Omental fat pad (tissue), 4 donors: ENCODE results near the gene CEACAM18. TPM values are rescaled to one million over a fixed set of nuclear protein-coding genes. Genes with fewer than 3 reads are reported as not detected.
"Not testable (repeated sequence)": the region's sequence is repeated elsewhere in the genome, so short reads cannot be mapped to it uniquely, and the experiment has no call there.

ENCODE experiments used
- ATAC-seq: fragments of 150-250 bp; one replicate; pipeline ENCODE4 v1.9.1; 2016; ENCODE audit warnings: mild to moderate bottlenecking, moderate library complexity; ENCODE audit not compliant: low FRiP score
- DNase-seq: peaks from one replicate; pipeline ENCODE4 v3.0.0-alpha.2; 2019; ENCODE audit warnings: low spot score
- total RNA-seq, 4 donors: library from RNA; depleted of rRNA; stranded (reverse); fragments of >200 nt; gene quantifications; one replicate each; pipeline ENCODE4 v1.1.0, GENCODE V29; 2016
- TF ChIP-seq, protein P1 (sequence below), 3 donors: fragments of 450-650 bp; IDR thresholded peaks; one replicate each; pipeline ENCODE4 v1.5.1; 2016 to 2017; ENCODE audit warnings: antibody characterized with exemption in 3 of 3, mild to moderate bottlenecking in 3 of 3, moderate library complexity in 2 of 3

The CEACAM18 gene
- total RNA-seq, 4 donors from 2014 or later, result not detected

GRCh38 chr19:51440052-51440451 is 38.3 kb upstream of the CEACAM18 start:
- ATAC-seq (no peak), DNase-seq (no peak)
- TF ChIP-seq, protein P1, sequence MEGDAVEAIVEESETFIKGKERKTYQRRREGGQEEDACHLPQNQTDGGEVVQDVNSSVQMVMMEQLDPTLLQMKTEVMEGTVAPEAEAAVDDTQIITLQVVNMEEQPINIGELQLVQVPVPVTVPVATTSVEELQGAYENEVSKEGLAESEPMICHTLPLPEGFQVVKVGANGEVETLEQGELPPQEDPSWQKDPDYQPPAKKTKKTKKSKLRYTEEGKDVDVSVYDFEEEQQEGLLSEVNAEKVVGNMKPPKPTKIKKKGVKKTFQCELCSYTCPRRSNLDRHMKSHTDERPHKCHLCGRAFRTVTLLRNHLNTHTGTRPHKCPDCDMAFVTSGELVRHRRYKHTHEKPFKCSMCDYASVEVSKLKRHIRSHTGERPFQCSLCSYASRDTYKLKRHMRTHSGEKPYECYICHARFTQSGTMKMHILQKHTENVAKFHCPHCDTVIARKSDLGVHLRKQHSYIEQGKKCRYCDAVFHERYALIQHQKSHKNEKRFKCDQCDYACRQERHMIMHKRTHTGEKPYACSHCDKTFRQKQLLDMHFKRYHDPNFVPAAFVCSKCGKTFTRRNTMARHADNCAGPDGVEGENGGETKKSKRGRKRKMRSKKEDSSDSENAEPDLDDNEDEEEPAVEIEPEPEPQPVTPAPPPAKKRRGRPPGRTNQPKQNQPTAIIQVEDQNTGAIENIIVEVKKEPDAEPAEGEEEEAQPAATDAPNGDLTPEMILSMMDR (IDR thresholded peaks at IDR 0.05), result no peak

- TF ChIP-seq, protein P1 (IDR thresholded peaks at IDR 0.05), result no peak
- DNase-seq, result no peak
- peak; percentile 30 for ATAC-seq
Observed at GRCh38 chr19:51440846-51441409, 37.4 kb upstream of the CEACAM18 start.

DNA sequence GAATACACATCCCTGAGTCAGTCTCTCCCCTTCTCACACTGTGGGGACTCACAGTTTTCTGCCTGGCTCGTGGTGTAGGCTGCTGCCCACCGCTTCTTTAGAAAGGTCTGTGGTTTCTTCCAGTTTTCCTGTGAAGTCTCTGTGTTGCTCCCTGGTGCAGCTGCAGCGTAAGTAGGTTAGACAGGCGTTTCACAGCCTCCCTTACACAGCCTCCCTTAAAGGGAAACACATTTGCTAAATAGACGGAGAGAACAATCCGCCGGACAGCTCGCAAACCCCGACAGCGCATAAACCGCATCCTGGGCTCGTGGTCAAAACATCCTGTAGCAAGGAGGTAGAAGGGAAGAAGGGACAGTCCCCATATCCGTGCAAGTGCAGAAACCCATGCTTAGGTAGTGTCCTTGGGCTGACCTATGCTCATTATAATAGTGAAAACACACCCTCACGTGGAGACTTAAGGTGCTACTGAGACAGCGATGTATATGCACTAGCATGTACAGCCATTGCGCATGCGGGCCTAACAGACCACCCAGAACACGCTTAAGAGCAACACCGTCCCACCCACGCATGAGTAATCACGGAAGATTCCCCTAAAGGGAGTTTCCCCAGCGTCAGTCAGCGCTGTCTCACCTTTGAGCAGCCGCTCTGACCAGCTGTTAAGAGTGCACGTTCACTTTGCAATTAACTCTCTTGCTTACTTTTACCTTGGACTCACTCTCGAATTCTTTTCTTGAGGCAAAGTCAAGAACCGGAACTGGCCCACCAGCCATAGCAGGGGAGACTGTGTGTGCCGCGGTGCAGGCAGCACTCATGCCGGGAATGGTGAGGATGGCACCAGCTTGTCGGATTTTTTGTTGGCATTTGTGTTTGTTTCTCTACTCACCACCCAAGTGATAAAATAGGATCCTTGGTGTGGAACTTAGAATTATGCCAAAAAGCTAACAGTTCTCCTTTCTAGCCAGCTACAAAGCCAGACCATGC is 36.6 kb upstream of the CEACAM18 start:
- ATAC-seq (peak; percentile 80), DNase-seq (no peak)
- TF ChIP-seq, protein P1 (IDR thresholded peaks at IDR 0.05), result no peak

GRCh38 chr19:51447510-51447909 is 30.8 kb upstream of the CEACAM18 start:
- not testable (repeated sequence) for DNase-seq, ATAC-seq

DNA sequence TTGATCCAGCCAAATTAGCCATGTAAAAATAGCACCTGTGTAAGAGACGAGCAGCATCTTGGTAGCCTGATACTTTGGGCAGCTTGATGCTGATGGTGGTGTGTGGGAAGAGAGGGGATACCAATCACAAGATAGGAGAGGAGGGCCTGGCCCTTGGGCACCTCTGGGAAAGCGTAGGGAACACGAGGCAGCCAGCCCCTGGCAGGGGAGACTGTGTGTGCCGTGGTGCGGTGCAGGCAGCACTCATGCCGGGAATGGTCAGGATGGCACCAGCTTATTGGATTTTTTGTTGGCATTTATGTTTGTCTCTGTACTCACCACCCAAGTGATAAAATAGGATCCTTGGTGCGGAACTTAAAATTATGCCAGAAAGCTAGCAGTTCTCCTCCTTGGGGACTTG is 30.3 kb upstream of the CEACAM18 start:
- no peak for DNase-seq
- TF ChIP-seq, protein P1 (IDR thresholded peaks at IDR 0.05), result no peak
- no peak for ATAC-seq

GRCh38 chr19:51448411-51449016 is 29.8 kb upstream of the CEACAM18 start:
- ATAC-seq (no peak), DNase-seq (no peak)
- TF ChIP-seq, protein P1 (IDR thresholded peaks at IDR 0.05), result no peak

DNA sequence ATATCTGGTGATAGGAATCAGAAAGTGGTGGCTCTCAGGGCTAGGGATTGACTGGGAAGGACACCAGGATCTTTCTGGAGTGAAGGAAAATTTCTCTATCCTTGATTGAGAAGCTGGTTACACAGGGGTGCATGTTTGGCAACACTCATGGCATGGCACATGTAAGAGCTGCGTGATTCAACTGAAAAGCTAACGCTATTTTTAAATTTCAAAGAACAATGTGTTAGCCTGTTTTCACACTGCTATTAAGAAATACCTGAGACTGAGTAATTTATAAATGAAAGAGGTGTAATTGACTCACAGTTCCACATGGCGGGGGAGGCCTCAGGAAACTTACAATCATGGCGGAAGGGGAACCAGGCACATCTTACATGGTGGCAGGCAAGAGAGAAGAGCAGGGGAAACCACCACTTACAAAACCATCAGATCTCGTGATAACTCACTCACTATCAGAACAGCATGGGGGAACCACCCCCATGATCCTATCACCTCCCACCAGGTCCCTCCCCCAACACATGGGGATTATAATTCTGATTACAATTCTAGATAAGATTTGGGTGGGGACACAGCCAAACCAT is 27.5 kb upstream of the CEACAM18 start:
- ATAC-seq, result no peak
- TF ChIP-seq, protein P1 (IDR thresholded peaks at IDR 0.05), result no peak
- DNase-seq, result no peak
